ENCODE data around the gene TULP1.

Gene TULP1

GRCh38 chr6:35454391-35455110, 58.1 kb downstream of the TULP1 start:
- DNase-seq: no peak

GRCh38 chr6:35453236-35453635, 59.5 kb downstream of the TULP1 start:
- DNase-seq: no peak

GRCh38 chr6:35452183-35453090, 60.3 kb downstream of the TULP1 start, which contains the start of gene FANCE:
Gene FANCE (plus strand): TSS chr6:35452338. CDS start chr6:35452546, 208 bp downstream.
- DNase-seq: peak; percentile 46 to 72 (median 68)

- DNase-seq: no peak
Measured at GRCh38 chr6:35451354-35452182, 61.1 kb downstream of the TULP1 start.

GRCh38 chr6:35449287-35449881, 63.3 kb downstream of the TULP1 start:
- no peak for DNase-seq

GRCh38 chr6:35448191-35448590, 64.5 kb downstream of the TULP1 start:
- no peak for DNase-seq
